ENCODE results near the gene PRR23E. TPM values are rescaled to one million over a fixed set of nuclear protein-coding genes. Genes with fewer than 3 reads are reported as not detected.

PRR23E gene
- polyA plus RNA-seq, 1 donor from 2014 or later = not detected

- TF ChIP-seq POLR2AphosphoS5 (IDR thresholded peaks at IDR 0.05) = no peak
- H3K4me2 ChIP-seq (ENCODE audit: low read length) = no peak overlapping the region
- H3K36me3 ChIP-seq (ENCODE audit: insufficient read depth, low read length) = no peaks in the 10 kb centered on the region
- no peaks in the 10 kb centered on the region for H3K9me2 ChIP-seq (ENCODE audit: insufficient read depth, low read length)
- no peak overlapping the region for H3K4me3 ChIP-seq (ENCODE audit: low read length)
- H3K79me2 ChIP-seq (replicated peaks; ENCODE audit: insufficient read depth, low read length) = no peaks in the 10 kb centered on the region
- no peak overlapping the region for H3K9ac ChIP-seq (ENCODE audit: low read length)
- no peaks in the 10 kb centered on the region for H3K9me3 ChIP-seq (ENCODE audit: low read length)
- H3F3A ChIP-seq (ENCODE audit: insufficient read depth, low read length, poor library complexity, severe bottlenecking) = no peaks in the 10 kb centered on the region
- H2AFZ ChIP-seq (ENCODE audit: low read depth, low read length) = no peak overlapping the region
- H3K27me3 ChIP-seq (ENCODE audit: insufficient read depth, low read depth, low read length) = no peaks in the 10 kb centered on the region
- H4K20me1 ChIP-seq (ENCODE audit: insufficient read depth) = no peaks in the 10 kb centered on the region
- peak overlapping the region; percentile 28 for H3K27ac ChIP-seq (ENCODE audit: low read length)
These were observed 42.2 kb upstream of the PRR23E start for GRCh38 chr3:127150513-127151250.

DNA sequence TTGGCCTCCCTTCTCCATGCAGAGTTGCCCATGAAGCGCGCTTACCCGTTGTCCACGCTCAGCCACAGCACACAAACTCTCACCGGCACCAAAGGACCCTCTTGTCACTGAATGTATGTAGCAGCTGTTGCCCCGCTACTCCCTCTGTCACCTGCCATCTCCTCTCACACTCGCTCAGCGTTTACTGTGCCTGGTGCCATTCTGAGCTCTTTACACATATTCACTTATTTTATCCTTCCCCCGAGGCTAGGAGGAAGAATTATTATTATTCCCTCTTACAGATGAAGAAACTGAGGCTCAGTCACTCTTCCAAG is 41.7 kb upstream of the PRR23E start:
- Histone ChIP-seq H3K79me2 (replicated peaks; ENCODE audit: insufficient read depth, low read length) (no peaks in the 10 kb centered on the region), H2AFZ (ENCODE audit: low read depth, low read length) (no peak overlapping the region), H3K36me3 (ENCODE audit: insufficient read depth, low read length) (no peaks in the 10 kb centered on the region), H3K27ac (ENCODE audit: low read length) (no peak overlapping the region), H3K9me2 (ENCODE audit: insufficient read depth, low read length) (no peaks in the 10 kb centered on the region), H3K4me2 (ENCODE audit: low read length) (no peak overlapping the region), H3K9me3 (ENCODE audit: low read length) (no peaks in the 10 kb centered on the region), H3K9ac (ENCODE audit: low read length) (no peak overlapping the region), H3F3A (ENCODE audit: insufficient read depth, low read length, poor library complexity, severe bottlenecking) (no peaks in the 10 kb centered on the region), H4K20me1 (ENCODE audit: insufficient read depth) (no peaks in the 10 kb centered on the region), H3K4me3 (ENCODE audit: low read length) (no peak overlapping the region), H3K27me3 (ENCODE audit: insufficient read depth, low read depth, low read length) (no peaks in the 10 kb centered on the region)
- no peak for TF ChIP-seq TAF1 (IDR thresholded peaks at IDR 0.05; ENCODE audit: low read depth)
- TF ChIP-seq REST (IDR thresholded peaks at IDR 0.05; ENCODE audit: borderline replicate concordance) = no peak
- no peak for TF ChIP-seq EP300 (conservative IDR thresholded peaks at IDR 0.05; ENCODE audit: poor library complexity, severe bottlenecking)
- no peak for TF ChIP-seq CTCF (IDR thresholded peaks at IDR 0.05; ENCODE audit: poor library complexity, severe bottlenecking)
- TF ChIP-seq MXI1 (conservative IDR thresholded peaks at IDR 0.05; ENCODE audit: poor library complexity, severe bottlenecking) = no peak
- TF ChIP-seq SMC3 (conservative IDR thresholded peaks at IDR 0.05; ENCODE audit: poor library complexity) = no peak
- no peak for TF ChIP-seq EZH2 (IDR thresholded peaks at IDR 0.05; ENCODE audit: borderline replicate concordance, insufficient read depth, low read length, poor library complexity, severe bottlenecking)
- TF ChIP-seq POLR2AphosphoS5 (IDR thresholded peaks at IDR 0.05) = no peak
